Measurements from ENCODE around the gene MAGEA8. TPM values are rescaled to one million over a fixed set of nuclear protein-coding genes. Genes with fewer than 3 reads are reported as not detected.

Gene MAGEA8
- total and polyA plus RNA-seq, 2 donors (not counting 3 experiments of a cell fraction or from before 2014, with no cell fraction given), result not detected

DNA sequence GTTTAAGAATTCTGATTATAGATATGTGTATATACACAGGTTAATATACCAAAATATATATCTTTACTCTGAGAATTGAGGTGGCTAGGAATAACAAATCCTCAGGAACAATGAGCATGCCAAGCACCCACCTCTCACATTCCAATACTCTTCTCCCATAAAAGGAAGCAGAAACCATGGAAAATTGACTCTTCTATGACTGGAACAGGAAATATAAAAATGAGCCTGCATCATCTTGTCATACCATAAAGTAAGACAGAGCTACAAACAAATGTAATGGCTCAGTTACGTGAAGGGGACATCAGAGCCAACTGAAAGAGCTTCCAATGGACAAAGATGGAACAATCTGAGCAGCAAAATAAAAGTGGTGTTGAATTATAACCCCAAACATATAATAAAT, 3.8 kb upstream of the MAGEA8 start:
- Histone ChIP-seq H3K9me3 (replicated peaks; ENCODE audit: control insufficient read depth, insufficient read depth, low read length) (no peaks in the 10 kb centered on the region), H3K79me2 (ENCODE audit: control insufficient read depth, insufficient read depth, low read length) (no peaks in the 10 kb centered on the region), H3K27ac (ENCODE audit: insufficient read depth, low read depth, low read length) (no peak overlapping the region), H3K36me3 (ENCODE audit: control insufficient read depth in 2 of 2, extremely low read depth in 1 of 2, insufficient read depth in 2 of 2, low read length in 2 of 2) (no peaks in the 10 kb centered on the region), H2AFZ (ENCODE audit: low read depth, low read length) (no peak overlapping the region), H3K4me2 (ENCODE audit: insufficient read depth, low read length) (no peak overlapping the region), H3K4me1 (ENCODE audit: control insufficient read depth, extremely low read depth, insufficient read depth, low read length) (no peaks in the 10 kb centered on the region), H3K9me1 (replicated peaks; ENCODE audit: control insufficient read depth, extremely low read depth, insufficient read depth, low read length) (no peaks in the 10 kb centered on the region), H3K27me3 (ENCODE audit: control insufficient read depth in 2 of 2, insufficient read depth in 2 of 2, low read length in 2 of 2) (no peaks in the 10 kb centered on the region), H4K20me1 (replicated peaks; ENCODE audit: control insufficient read depth, extremely low read depth, insufficient read depth, low read length) (no peaks in the 10 kb centered on the region), H3K9ac (replicated peaks; ENCODE audit: extremely low read depth, insufficient read depth, low read length) (no peak overlapping the region), H3K4me3 (replicated peaks in 1 of 3; ENCODE audit: insufficient read depth in 1 of 3, low read depth in 1 of 3, low read length in 3 of 3) (no peak overlapping the region)
- intact Hi-C loops (cut with micrococcal nuclease) (no loop called here), dilution Hi-C loops (cut with MboI; ENCODE audit: extremely low pct_ligation_motif_present, low sequenced_read_pairs) (no loop called here)
- DNase-seq (ENCODE audit: low read depth, low spot score) (no peak), FAIRE-seq (no peak)
- no TSS peak for BruUV-seq (replicated peaks)
- TF ChIP-seq POLR2A (IDR thresholded peaks at IDR 0.05; ENCODE audit: low read depth, low read length) (no peak), MAX (IDR thresholded peaks at IDR 0.05; ENCODE audit: insufficient read depth, insufficient read length) (no peak), GATA2 (IDR thresholded peaks at IDR 0.05; ENCODE audit: insufficient read depth, insufficient read length, low read depth, low read length) (no peak), JUN (IDR thresholded peaks at IDR 0.05; ENCODE audit: borderline replicate concordance, insufficient read depth, insufficient read length, low read depth) (no peak), CTCF (IDR thresholded peaks at IDR 0.05; ENCODE audit: extremely low read depth in 1 of 2, insufficient read depth in 1 of 2, low read depth in 1 of 2, low read length in 2 of 2) (no peak), FOS (IDR thresholded peaks at IDR 0.05; ENCODE audit: borderline replicate concordance, insufficient read depth, low read length) (no peak), EZH2 (IDR thresholded peaks at IDR 0.05; ENCODE audit: borderline replicate concordance, low read depth, low read length, severe bottlenecking) (no peak), MYC (IDR thresholded peaks at IDR 0.05; ENCODE audit: low read depth, low read length) (no peak), POLR2AphosphoS5 (IDR thresholded peaks at IDR 0.05; ENCODE audit: insufficient read depth, low read depth, low read length) (no peak)
- CTCF ChIA-PET, result no interaction called here
- POLR2A ChIA-PET, result no interaction called here

All from endothelial cell of umbilical vein (primary cell).